HG02763 (cell line): Measurements from ENCODE around the gene PRR19.

Source experiments
- ATAC-seq: cut with Tn5 transposase; IDR thresholded peaks from one replicate; pipeline ENCODE4 v1.9.1; 2021; ENCODE audit warnings: mild to moderate bottlenecking, moderate library complexity; ENCODE audit not compliant: unreplicated experiment

Gene PRR19

DNA sequence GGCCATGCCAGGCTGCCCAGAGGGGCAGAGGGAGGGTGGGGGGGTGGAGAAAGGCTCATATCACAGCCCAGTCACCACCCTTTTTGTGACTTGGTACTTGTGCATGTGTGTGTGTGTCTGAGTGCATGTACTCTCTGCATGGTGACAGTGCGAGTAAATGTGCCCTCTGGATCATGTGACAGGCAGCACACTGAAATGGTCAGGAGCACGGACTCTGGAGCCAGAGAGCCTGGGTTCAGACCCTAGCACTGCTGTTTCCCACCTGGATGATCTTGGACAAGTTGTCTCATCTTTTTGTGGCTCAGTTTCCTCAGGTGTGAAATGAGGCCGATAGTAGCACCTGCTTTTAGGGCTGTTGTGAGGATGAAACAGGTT is 30.9 kb upstream of the PRR19 start:
- ATAC-seq: no peak

DNA sequence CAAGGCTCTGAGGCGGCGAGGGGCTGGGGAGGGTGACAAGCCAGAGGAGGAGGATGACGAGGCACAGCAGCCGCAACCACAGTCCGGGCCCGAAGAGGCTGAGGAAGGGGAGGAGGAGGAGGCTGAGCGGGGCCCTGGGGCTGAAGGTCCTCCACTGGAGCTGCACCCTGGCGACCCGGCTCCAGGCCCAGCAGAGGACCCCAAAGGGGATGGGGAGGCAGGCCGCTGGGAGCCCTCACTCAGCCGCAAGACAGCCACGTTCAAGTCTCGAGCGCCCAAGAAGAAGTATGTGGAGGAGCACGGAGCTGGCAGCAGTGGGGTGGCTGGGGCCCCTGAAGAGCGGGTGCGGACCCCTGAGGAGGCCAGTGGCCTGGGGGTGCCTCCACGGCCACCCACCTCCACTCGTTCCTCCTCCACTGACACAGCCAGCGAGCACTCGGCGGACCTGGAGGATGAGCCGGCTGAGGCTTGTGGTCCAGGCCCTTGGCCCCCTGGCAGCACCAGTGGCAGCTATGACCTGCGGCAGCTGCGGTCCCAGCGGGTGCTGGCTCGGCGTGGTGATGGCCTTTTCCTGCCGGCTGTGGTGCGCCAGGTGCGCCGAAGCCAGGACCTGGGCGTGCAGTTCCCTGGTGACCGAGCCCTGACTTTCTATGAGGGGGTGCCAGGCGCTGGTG is 29.9 kb upstream of the PRR19 start:
- no peak for ATAC-seq

DNA sequence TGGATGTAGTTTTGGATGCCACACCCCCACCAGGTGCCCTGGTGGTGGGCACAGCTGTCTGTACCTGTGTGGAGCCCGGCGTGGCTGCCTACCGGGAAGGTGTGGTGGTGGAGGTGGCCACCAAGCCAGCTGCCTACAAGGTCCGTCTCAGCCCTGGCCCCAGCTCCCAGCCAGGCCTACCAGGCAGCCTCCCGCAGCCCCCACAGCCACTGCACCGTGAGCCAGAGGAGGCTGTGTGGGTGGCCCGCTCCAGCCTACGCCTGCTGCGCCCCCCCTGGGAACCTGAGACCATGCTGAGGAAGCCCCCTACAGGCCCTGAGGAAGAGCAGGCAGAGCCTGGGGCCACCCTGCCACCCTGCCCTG is 29.4 kb upstream of the PRR19 start:
- ATAC-seq: no peak

DNA sequence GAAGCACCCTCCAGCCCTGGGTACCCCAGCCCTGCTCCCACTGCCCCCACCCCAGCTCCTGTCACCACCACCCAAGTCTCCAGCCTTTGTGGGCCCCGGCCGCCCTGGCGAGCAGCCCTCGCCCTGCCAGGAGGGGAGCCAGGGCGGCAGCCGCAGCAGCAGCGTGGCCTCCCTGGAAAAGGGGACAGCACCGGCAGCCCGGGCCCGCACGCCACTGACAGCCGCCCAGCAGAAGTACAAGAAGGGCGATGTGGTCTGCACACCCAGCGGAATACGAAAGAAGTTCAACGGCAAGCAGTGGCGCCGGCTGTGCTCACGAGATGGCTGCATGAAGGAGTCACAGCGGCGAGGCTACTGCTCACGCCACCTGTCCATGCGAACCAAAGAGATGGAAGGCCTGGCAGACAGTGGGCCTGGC is 28.9 kb upstream of the PRR19 start:
- no peak for ATAC-seq

DNA sequence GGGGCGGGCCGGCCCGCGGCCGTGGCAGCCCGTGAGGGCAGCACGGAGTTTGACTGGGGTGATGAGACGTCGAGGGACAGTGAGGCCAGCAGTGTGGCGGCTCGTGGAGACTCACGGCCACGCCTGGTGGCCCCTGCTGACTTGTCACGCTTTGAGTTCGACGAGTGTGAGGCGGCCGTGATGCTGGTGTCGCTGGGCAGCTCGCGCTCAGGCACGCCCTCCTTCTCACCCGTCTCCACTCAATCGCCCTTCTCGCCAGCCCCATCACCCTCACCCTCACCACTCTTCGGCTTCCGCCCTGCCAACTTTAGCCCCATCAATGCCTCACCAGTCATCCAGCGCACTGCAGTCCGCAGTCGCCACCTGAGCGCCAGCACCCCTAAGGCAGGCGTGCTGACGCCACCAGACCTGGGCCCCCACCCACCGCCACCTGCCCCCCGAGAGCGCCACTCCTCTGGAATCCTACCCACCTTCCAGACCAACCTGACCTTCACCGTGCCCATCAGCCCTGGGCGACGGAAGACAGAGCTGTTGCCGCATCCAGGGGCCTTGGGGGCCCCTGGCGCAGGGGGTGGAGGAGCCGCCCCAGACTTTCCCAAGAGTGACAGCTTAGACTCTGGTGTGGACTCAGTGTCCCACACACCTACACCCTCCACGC is 28.4 kb upstream of the PRR19 start:
- ATAC-seq: no peak

DNA sequence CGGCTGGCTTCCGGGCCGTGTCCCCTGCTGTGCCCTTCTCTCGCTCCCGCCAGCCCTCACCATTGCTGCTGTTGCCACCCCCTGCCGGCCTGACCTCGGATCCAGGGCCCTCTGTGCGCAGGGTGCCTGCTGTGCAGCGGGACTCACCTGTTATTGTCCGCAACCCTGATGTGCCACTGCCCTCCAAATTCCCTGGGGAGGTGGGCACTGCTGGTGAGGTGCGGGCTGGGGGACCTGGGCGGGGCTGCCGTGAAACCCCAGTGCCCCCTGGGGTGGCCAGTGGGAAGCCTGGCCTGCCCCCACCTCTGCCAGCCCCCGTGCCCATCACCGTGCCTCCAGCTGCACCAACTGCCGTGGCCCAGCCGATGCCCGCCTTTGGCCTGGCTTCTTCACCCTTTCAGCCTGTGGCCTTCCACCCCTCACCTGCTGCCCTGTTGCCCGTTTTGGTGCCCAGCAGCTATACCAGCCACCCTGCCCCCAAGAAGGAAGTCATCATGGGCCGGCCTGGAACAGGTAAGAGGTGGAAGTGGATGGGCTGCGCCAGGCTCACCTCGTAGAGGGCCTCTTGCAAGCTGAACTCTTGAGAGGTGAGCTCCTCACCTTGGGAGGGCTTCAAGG is 27.8 kb upstream of the PRR19 start:
- ATAC-seq: no peak

DNA sequence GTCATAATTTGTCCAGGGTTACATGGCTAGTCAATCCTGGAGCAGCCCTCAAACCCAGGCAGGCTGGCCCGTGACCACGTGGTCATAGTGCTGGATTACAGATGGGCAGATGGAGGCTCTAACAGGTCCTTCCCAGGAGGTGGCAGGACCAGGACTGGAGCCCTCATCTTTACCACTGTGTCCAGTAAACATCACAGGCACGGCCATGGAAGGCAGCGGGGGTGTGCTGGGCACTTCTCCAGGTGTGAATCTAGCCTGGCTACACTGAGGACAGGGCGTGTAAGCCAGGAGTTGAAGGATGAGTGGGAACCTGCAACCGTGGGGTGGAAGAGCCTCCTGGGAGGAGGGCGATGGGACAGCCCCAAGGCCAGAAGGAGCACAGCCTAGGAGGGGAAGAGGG is 26.8 kb upstream of the PRR19 start:
- ATAC-seq: no peak

DNA sequence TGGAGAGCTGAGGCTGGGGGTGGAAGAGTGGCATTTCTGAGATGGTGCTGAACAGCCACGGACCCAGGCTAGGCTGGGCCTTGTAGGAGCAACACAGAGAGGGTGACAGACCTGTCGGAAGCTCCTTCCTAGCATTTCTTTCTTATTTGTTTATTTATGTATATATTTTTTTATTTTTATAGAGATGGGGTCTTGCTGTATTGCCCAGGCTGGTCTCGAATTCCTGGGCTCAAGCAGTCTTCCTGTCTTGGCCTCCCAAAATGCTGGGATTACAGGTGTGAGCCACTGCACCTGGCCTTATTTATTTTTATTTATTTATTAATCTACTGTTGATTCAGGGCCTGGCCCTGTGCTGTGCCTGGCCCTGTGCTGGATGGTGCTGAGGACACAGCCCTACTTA is 26.4 kb upstream of the PRR19 start:
- no peak for ATAC-seq

DNA sequence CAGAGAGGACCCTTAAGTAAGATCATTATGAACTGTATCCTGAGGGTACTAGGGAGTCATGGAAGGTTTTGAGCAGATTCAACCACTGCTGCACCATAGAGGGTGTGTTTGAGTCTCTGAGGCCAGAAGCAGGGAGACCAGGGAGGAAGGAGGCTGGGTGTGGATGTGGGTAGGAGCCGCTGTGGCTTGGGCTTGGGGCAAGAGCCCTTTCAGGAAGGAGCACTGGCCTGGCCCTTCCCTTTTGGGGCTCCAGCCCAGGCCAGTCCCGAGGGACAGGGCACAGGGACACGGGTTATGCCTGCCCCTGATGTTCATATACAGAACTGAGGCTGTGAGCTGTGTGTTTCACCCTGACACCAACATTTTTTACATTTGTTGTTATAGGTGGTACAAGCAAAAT is 25.6 kb upstream of the PRR19 start:
- no peak for ATAC-seq

DNA sequence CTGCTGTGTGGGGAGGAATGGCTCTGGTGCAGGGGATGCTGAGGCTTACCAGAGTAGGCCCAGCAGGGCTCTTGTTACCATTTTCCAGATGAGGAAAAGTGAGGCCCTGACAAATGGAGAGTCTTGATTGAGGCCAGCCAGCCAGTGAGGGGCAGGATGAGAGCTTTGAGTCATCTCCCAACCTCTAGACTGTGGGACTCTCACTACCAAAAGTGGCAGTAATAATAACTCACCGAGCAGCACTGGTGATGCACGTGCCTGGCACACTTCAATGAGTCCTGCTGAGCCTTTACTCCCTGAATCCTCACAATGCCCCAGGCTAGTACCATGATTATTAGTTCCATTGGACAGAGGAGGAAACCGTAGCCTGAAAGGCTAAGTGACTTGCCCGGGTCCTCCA is 25.1 kb upstream of the PRR19 start:
- no peak for ATAC-seq

DNA sequence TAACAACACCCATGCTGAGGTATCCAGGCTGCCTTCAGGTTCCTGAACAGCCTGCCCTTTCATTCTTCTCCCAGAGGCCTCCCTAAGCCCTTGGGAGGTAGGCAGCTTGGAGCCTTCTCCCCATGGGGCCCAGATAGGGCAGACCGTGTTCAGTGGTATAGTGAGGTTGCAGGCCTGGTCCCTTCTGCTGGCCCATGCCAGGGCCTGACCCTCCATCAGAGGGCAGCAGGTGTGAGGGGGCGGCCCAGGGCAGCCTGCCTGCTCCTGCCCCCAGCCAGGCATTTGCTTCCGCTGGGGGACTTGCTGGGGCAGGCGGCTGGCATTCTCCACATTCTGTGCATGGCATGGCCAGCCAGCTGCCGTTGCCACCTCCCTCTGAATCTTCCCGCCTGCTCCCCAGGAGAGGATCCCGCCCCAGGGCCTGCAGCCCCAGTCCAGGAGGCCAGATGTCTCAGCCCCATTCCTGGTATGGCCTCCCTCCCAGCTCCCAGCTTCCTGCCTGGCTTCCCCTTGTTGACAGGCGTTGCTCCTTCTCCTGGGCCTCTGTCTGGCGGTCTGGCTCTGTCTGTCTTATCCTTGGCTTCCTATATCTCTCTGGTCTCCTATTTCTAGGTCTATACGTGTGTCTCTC is 24.0 kb upstream of the PRR19 start:
- no peak for ATAC-seq

DNA sequence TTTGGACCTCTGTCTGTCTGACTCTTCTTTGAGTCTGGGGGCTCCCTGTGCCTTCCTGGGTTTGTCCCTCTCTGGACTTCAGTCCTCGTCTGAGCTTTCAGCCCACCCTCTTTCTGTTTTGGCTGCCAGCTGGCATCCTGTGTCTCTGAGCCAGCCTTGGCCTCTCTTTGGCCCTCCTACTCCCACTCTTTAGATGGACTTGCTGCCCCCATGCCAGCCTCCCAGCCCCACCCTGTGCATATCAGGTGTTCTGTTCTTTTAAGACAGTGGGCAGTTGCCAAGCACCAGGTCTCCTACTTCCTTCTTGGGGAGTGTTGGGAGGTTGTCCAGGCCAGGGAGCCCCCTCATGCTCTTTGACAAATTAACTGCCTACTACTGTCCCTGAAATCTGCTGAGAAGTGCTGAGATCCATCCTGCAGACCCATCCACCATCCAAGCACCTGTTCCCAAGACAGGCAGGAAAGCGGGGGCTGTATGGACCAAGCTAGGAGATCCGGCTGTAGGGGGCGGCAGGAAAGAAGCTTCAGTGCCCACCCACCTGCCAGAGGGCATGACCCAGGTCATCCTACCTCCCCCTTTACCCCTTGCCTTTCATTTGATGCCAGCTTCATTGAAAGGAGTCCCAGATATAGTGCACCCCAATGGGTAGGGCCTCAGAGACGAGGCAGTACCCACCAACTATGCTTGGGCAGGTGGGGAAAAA is 23.3 kb upstream of the PRR19 start:
- ATAC-seq: no peak

DNA sequence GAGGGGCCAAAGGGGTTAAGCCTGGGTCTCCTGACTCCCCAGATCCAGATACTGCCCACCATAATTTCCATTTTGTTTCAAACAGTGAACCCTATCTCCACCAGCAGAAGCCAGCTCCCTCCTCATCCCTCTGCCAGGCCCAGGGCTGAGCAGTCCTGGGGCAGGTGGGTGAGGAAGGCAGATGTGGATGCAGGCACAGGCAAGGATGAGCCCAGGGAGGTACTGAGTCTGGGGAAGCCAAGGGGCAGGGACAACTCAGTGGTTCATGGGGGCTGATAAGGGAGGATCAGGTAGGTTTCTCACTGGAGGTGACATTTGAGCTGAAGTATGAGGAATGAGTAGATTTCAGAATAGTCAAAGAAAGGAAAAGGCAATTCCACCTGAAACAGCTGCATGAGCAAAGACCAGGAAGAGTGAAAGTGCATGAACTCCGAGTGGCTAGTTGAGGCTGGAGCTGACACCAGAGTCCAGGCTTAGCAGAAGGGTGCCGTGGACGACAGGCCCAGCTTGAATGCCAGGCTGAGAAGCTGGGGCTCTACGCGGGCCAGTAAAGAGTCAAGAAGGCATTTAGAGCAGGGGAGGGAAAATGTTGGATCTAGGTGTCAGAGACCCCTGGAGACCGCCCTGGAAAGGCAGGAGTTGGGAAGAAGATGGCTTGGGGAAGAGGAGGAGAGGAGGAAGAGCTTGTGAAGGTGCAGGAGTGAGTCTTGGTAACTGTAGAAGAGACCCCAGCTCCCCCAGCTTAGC is 22.6 kb upstream of the PRR19 start:
- no peak for ATAC-seq

DNA sequence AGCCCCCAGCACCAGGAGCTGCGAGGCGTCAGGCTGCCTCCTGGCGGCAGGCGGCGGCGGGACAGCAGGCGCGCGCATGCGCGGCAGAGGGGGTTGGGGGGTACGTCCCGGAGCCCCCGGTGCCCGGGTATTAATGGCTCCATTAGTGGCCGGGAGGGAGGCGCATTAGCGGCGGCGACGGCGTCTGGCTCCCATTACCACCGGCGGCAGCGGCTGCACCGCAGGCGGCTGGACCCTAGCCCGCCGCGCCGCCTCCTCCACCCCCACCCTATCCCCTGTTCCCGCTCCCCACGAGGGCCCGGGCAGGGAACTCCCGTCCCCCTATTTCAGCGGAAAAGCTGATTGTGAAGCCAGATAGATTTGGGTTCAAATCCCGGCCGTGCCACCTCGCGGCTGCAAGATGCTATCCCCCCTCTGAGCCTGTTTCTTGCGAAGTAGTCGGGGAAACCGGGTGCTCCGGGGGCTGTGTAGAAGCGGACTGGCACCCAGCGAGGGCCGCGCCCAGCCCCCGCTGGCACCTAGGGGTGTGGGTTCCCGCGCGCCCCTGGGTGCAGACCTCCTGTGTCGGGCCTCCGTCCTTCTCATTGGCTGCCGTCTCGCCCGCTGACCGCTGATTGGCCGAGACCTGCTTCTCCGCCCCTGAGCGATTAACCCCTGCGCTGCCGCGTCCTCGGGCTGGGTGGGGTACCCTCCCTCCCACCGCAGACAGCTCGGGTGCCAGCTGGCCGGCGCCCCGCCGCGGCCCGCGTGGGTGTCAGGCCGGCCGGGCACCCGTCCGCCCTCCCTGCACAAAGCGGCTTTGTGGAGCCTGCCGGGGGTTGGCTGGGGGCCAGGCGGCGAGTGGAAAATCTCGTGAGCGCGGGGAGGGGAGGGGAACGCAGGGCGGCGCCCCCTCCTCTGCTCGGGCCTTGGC is 21.8 kb upstream of the PRR19 start:
- ATAC-seq: peak; percentile 28

DNA sequence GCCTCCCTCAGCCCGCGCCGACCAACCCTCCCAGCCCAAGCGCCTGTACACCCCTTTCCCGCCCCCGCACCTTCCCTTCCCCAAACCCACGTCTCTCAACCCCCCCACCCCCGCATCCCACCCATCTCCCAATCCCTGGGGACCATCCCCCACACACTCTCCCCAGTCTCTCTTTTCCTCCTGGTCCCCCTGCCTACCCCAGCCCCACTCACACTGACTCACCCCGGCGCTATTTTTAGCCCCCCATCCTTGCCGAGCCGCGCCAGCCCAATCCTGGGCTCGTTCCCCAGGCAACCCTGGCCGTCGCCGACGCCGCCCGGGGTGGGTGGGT is 21.2 kb upstream of the PRR19 start:
- no peak for ATAC-seq

DNA sequence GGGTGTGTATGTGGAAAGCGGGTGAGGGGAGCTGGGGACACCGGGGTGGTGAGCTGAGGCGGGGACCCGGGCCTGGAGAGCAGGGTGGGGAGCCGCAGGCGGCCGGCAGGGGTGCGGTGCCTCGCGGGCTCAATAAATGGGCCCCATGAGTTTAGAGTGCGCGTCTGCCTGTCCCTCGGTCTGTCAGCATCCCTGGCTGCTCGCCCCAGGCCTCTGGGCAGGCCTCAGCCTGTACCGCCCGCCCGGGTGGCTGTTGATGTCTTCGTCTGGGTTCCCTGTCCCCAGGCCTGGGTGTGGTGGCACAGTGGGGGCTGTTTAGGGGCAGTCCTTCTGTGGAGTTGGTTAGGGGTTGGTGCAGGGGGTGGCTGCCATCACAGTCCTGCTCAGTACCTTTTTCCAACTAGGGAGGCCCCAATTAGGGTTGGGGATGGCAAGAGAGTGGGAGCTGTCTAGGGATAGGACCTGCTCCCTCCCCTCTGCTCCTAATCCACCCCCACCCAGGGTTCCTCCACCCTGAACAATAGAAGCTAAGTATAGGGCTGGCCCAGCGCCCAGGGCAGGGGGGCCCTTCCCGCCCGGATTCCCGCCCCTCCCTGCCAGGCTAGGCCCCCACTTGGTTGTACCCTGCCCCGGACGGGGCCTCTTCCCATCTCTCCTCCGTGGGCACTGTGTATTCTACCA is 20.6 kb upstream of the PRR19 start:
- no peak for ATAC-seq

DNA sequence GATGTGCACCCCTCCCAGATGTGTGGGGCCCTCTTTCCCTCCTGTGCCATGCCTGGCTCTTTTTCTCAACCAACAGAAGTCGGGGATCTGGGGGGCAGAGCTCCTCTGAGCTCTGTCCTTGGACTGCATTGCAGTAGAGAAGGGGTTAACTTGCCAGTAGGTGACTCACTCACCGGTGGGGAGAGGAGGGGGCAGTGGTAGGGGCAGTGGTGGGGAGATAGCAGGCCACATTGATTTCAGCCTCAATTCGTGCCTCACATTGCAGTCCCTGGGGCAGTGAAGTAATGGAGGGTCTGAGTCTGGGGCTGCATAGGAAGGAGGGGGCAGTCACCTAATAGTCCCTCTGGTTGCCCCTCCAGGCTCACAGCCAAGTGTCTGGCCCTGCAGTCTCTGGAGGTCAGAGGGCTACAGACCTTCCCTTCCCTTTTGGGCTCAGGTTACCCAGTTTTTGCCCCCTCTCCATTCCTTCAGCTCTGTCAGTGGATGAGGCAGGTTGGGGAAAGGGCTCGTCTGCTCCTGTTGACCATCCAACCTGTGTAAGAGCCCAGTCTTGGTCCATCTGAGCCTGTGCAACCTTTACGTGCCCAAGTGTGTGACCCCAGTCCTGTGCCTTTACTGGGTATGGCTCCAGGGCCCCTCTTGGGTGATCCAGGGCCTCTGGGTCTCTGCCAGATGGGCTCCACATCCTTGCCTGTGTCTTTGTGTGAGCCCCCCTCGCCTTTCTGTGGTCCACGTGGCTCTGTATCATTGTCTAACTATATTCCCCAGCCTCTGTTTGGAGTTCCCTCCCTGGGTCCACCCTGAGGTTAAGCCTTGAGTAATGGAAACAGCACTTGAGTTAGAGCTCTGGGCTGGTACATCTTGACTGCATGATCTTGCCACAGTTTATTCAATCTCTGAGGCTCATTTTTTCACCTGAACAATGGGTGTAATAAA is 19.8 kb upstream of the PRR19 start:
- ATAC-seq: no peak

DNA sequence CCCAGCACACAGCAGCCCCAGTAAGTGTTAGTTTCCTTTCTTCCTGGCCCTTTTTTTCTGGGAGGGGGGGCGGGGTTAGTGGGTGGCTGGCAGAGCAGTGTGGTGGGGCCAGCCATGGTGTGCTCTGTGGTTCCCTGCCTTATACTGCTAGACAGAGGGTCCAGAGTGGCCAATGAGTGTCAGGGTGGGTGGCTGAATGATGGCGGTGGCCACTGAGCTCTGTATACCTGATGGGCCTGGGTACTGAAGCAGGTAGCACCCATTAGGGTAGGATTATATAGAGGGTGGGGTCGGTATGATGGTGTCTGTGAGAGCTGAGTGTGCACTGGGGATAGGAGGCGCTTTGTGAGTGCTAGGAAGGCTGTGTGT is 19.1 kb upstream of the PRR19 start:
- no peak for ATAC-seq
